ENCODE results near the gene RASA2. TPM values are rescaled to one million over a fixed set of nuclear protein-coding genes. Genes with fewer than 3 reads are reported as not detected.

RASA2 gene
- total and polyA plus RNA-seq, 9 of the 15 experiments (the other 6 are each of a cell fraction or from before 2014, with no cell fraction given): 2.0 to 12.8 (median 9.5) TPM

GRCh38 chr3:141644931-141645330, 158.1 kb downstream of the RASA2 start (continued):
- TF ChIP-seq ZNF140 (CRISPR knock-in tag; IDR thresholded peaks at IDR 0.05) (no peak), CREB3L1 (IDR thresholded peaks at IDR 0.05; ENCODE audit: borderline replicate concordance, low read depth) (no peak), MECOM (CRISPR knock-in tag; IDR thresholded peaks at IDR 0.05) (peak; percentile 74; the same call in 1 of the 2 replicates), NR2C2 (CRISPR knock-in tag; IDR thresholded peaks at IDR 0.05) (no peak), NR2C2 (tag; IDR thresholded peaks at IDR 0.05) (peak; percentile 67), ZNF644 (tag; IDR thresholded peaks at IDR 0.05; ENCODE audit: low read depth) (no peak), TFAP4 (CRISPR knock-in tag; IDR thresholded peaks at IDR 0.05; ENCODE audit: borderline replicate concordance) (peak; percentile 31; the same call in 1 of the 2 replicates), ZNF655 (CRISPR knock-in tag; IDR thresholded peaks at IDR 0.05) (no peak), MAX (CRISPR knock-in tag; IDR thresholded peaks at IDR 0.05) (no peak), SMARCA4 (IDR thresholded peaks at IDR 0.05) (no peak), SOX6 (IDR thresholded peaks at IDR 0.05) (no peak), SNIP1 (IDR thresholded peaks at IDR 0.05; ENCODE audit: low read depth) (no peak), RCOR1 (IDR thresholded peaks at IDR 0.05; ENCODE audit: borderline replicate concordance in 1 of 2, low read depth in 2 of 2, low read length in 2 of 2) (no peak), ZNF143 (CRISPR knock-in tag; IDR thresholded peaks at IDR 0.05) (no peak), TAF9B (IDR thresholded peaks at IDR 0.05; ENCODE audit: partially characterized antibody) (no peak), STAG1 (CRISPR knock-in tag; IDR thresholded peaks at IDR 0.05; ENCODE audit: borderline replicate concordance) (no peak; the same call in 1 of the 2 replicates), ZNF57 (CRISPR knock-in tag; IDR thresholded peaks at IDR 0.05) (no peak), SIX5 (IDR thresholded peaks at IDR 0.05; ENCODE audit: borderline replicate concordance in 1 of 2, insufficient read depth in 1 of 2, low read depth in 1 of 2, low read length in 2 of 2) (no peak), ZNF512 (tag; IDR thresholded peaks at IDR 0.05) (no peak), ZBED1 (IDR thresholded peaks at IDR 0.05) (no peak)
- TF ChIP-seq, protein P1, sequence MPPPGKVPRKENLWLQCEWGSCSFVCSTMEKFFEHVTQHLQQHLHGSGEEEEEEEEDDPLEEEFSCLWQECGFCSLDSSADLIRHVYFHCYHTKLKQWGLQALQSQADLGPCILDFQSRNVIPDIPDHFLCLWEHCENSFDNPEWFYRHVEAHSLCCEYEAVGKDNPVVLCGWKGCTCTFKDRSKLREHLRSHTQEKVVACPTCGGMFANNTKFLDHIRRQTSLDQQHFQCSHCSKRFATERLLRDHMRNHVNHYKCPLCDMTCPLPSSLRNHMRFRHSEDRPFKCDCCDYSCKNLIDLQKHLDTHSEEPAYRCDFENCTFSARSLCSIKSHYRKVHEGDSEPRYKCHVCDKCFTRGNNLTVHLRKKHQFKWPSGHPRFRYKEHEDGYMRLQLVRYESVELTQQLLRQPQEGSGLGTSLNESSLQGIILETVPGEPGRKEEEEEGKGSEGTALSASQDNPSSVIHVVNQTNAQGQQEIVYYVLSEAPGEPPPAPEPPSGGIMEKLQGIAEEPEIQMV (tag; conservative IDR thresholded peaks at IDR 0.05; ENCODE audit: low read depth): no peak

All from K562 (cell line).